CD4-positive, alpha-beta T cell (primary cell): ENCODE data around the gene COL23A1. TPM values are rescaled to one million over a fixed set of nuclear protein-coding genes. Genes with fewer than 3 reads are reported as not detected.

Experiments used
- ATAC-seq: fragments of 200-7000 bp; cut with Tn5 transposase; one replicate; pipeline ENCODE4 v1.10.0; 2022; ENCODE audit warnings: mild to moderate bottlenecking; ENCODE audit not compliant: poor library complexity
- CTCF ChIA-PET: fragments of 350-600 bp; sonication (Branson Sonifier 250); formaldehyde crosslinking; loops from one replicate; lab custom pipeline; 2021; ENCODE audit warnings: antibody characterized with exemption, inconsistent platforms; lab: Charles Lee
- POLR2A ChIA-PET: fragments of 350-600 bp; sonication (Branson Sonifier 250); formaldehyde crosslinking; loops from one replicate; lab custom pipeline; 2021; ENCODE audit warnings: antibody characterized with exemption, inconsistent platforms; lab: Charles Lee
- DNase-seq, 14 experiments: peaks; one replicate each; pipeline ENCODE4 v3.0.0-alpha.2; 2013 to 2020; ENCODE audit warnings: mixed read lengths in 2 of 14
- H3K27ac ChIP-seq, 2 donors: one replicate each; pipeline versions ENCODE4 v1.5.1 to v1.7.0; 2013; ENCODE audit warnings: low read length in 2 of 2, low read depth in 1 of 2, mild to moderate bottlenecking in 1 of 2
- H3K27me3 ChIP-seq, 2 experiments: 1 replicate in 1 of 2; 2 replicates in 1 of 2; pipeline versions ENCODE4 v1.6.1 to v1.7.0; 2013; ENCODE audit warnings: low read length in 2 of 2, control low read depth in 1 of 2, mild to moderate bottlenecking in 1 of 2, moderate library complexity in 1 of 2; ENCODE audit not compliant: insufficient read depth in 2 of 2, control insufficient read depth in 1 of 2
- H3K36me3 ChIP-seq: one replicate; pipeline ENCODE4 v1.6.1; 2013; ENCODE audit warnings: low read length, control low read depth; ENCODE audit not compliant: insufficient read depth
- H3K4me1 ChIP-seq: one replicate; pipeline ENCODE4 v1.6.1; 2013; ENCODE audit warnings: low read length, control low read depth; ENCODE audit not compliant: insufficient read depth
- H3K4me3 ChIP-seq: one replicate; pipeline ENCODE4 v1.5.1; 2013; ENCODE audit warnings: mild to moderate bottlenecking, low read length, moderate library complexity
- H3K9me3 ChIP-seq, 2 experiments: 1 replicate in 1 of 2; 2 replicates in 1 of 2; pipeline versions ENCODE4 v1.6.1 to v1.7.0; 2013; ENCODE audit warnings: low read length in 2 of 2, mild to moderate bottlenecking in 2 of 2, control low read depth in 1 of 2, moderate library complexity in 1 of 2; ENCODE audit not compliant: control insufficient read depth in 1 of 2, insufficient read depth in 1 of 2
- H3K27ac Mint-ChIP-seq: one replicate; pipeline ENCODE4 v1.8.0; 2020; ENCODE audit warnings: mixed read lengths
- H3K27me3 Mint-ChIP-seq: one replicate; pipeline ENCODE4 v1.8.0; 2021; ENCODE audit warnings: mixed read lengths
- H3K36me3 Mint-ChIP-seq: one replicate; pipeline ENCODE4 v1.8.0; 2021; ENCODE audit warnings: low read depth, mixed read lengths
- H3K4me1 Mint-ChIP-seq: one replicate; pipeline ENCODE4 v1.8.0; 2021; ENCODE audit warnings: low read depth, mixed read lengths
- H3K4me3 Mint-ChIP-seq: one replicate; pipeline ENCODE4 v1.8.0; 2020; ENCODE audit warnings: mild to moderate bottlenecking, mixed read lengths
- H3K9me3 Mint-ChIP-seq: one replicate; pipeline ENCODE4 v1.8.0; 2020; ENCODE audit warnings: mixed read lengths
- CTCF ChIP-seq: fragments of 200-600 bp; IDR thresholded peaks from one replicate; pipeline ENCODE4 v1.8.0; 2022; ENCODE audit warnings: antibody characterized with exemption, mild to moderate bottlenecking
- intact Hi-C, 2 experiments: fragments of 100-400 bp; cut with DNase I in 1 of 2; cut with micrococcal nuclease in 1 of 2; formaldehyde crosslinking; loops; one replicate each; pipeline versions ENCODE4 v1.15.1 to v1.9.0; 2023 to 2025; cut with DNase I, micrococcal nuclease
- total RNA-seq, 174 experiments: library from RNA in 2 of 174; stranded (reverse) in 2 of 174; gene quantifications; one replicate each; pipeline ENCODE4 v1.2.3 and lab custom pipeline; 2021 to 2026

The COL23A1 gene
- total RNA-seq, 2 experiments from 2014 or later, result not detected

DNA sequence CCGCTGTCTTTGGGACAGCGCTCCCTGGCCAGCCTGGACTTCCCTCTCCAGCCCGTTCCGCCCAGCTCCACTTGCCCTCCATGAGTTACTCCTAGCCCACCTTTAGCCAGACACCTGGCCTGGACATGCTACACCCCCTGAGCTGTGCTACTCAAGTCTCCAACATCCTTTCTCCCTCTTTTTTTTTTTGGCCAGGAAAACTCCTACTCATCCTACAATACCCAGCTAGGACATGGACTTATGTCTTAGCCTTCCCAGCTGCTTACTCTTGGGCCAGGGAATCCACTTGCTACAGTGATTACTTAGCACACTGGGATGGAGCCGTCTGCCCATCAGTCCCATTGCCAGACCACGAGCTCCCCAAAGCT lies 264.9 kb downstream of the COL23A1 start:
- intact Hi-C loops, result no loop called here
- DNase-seq, result no peak
- no peak overlapping the region for H3K4me3 Mint-ChIP-seq

DNA sequence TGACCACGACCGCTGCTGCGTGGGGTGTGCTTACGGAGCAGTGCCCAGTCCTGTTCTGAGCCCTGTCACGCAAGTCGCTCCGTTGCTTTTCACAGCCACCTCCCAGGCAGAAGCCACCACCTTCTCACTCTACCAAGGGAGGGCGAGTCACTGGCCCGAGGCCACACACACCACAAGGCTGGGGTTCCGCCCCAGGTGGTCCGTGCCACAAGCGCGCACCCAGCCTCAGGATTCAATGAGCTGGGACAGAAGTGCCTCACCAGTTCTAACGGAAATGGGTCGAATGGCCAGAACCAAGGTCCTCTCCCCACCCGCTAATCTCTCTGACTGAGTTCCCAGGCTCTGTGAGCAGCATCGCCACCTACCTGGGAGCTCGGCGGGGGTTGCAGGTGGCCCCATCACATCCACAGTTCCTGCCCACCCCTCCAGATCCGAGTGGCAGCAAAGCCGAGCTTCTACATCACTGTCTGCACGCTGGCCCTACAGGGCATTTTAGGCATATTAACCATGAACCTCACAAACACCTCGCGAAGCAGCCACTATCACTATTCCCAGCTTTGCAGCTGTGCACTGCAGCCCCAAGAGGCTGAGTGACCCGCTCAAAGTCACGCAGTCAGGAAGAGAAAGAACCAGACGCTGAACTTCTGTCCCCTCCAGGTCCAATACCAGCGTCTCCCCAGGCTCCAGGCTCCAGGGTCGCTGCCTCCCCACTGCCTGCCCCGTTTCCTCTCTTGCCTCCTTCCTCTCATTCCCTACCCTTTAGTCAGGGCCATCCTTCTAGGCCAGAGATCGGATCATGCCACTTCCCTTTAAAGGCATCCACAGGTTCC lies 265.5 kb downstream of the COL23A1 start:
- ChIA-PET CTCF (no interaction called here), POLR2A (no interaction called here)
- intact Hi-C loops, result no loop called here
- H3K4me1 Mint-ChIP-seq, result no peaks in the 10 kb centered on the region
- no peak for TF ChIP-seq CTCF
- no peaks in the 10 kb centered on the region for H3K4me1 ChIP-seq
- no peaks in the 10 kb centered on the region for H3K27me3 ChIP-seq
- H3K9me3 Mint-ChIP-seq, result no peaks in the 10 kb centered on the region
- H3K9me3 ChIP-seq, result peaks cover 0 to 6% of the 10 kb centered on the region in 2 experiments
- no peaks in the 10 kb centered on the region for H3K36me3 Mint-ChIP-seq
- H3K27ac Mint-ChIP-seq, result no peak overlapping the region
- H3K4me3 Mint-ChIP-seq, result no peak overlapping the region
- DNase-seq (no peak), ATAC-seq (no peak)
- no peaks in the 10 kb centered on the region for H3K27me3 Mint-ChIP-seq
- H3K27ac ChIP-seq, result no peak overlapping the region
- no peaks in the 10 kb centered on the region for H3K36me3 ChIP-seq
- H3K4me3 ChIP-seq, result no peak overlapping the region

More for the DNA sequence above, 264.9 kb downstream of the COL23A1 start:
- Histone ChIP-seq H3K4me1 (no peaks in the 10 kb centered on the region), H3K27me3 (no peaks in the 10 kb centered on the region), H3K9me3 (peaks cover 0 to 3% of the 10 kb centered on the region in 2 experiments), H3K4me3 (no peak overlapping the region), H3K36me3 (no peaks in the 10 kb centered on the region), H3K27ac (no peak overlapping the region)
- POLR2A ChIA-PET, result no interaction called here
- TF ChIP-seq CTCF, result no peak
- CTCF ChIA-PET, result no interaction called here
- Mint-ChIP-seq H3K9me3 (no peaks in the 10 kb centered on the region), H3K27ac (no peak overlapping the region), H3K4me1 (no peaks in the 10 kb centered on the region), H3K36me3 (no peaks in the 10 kb centered on the region), H3K27me3 (no peaks in the 10 kb centered on the region)
- ATAC-seq, result no peak

GRCh38 chr5:178323961-178324360 lies 266.2 kb downstream of the COL23A1 start:
- Mint-ChIP-seq H3K4me3 (no peak overlapping the region), H3K4me1 (no peaks in the 10 kb centered on the region), H3K27ac (no peak overlapping the region), H3K36me3 (no peaks in the 10 kb centered on the region), H3K9me3 (no peaks in the 10 kb centered on the region), H3K27me3 (no peaks in the 10 kb centered on the region)
- H3K4me3 ChIP-seq, result no peak overlapping the region
- no peaks in the 10 kb centered on the region for H3K27me3 ChIP-seq
- DNase-seq (no peak), ATAC-seq (no peak)
- H3K36me3 ChIP-seq, result no peaks in the 10 kb centered on the region
- ChIA-PET CTCF (no interaction called here), POLR2A (no interaction called here)
- H3K27ac ChIP-seq, result no peak overlapping the region
- TF ChIP-seq CTCF, result no peak
- no peaks in the 10 kb centered on the region for H3K4me1 ChIP-seq
- peaks cover 0 to 12% of the 10 kb centered on the region in 2 experiments for H3K9me3 ChIP-seq
- intact Hi-C loops, result no loop called here
